Stimulated activated naive CD8-positive, alpha-beta T cell treated with anti-CD3 and anti-CD28 coated beads, Interleukin-15, Interleukin-2, amounts not matched to agents 100 ng/mL and 50 ng/mL, for 24 hours (primary cell): Measurements from ENCODE around the gene KEAP1.
"Not testable (repeated sequence)": the region's sequence is repeated elsewhere in the genome, so short reads cannot be mapped to it uniquely, and the experiment has no call there.

Source experiments
- H3K27ac Mint-ChIP-seq: one replicate; pipeline ENCODE4 v1.8.0; 2021; ENCODE audit warnings: mild to moderate bottlenecking, mixed read lengths
- H3K27me3 Mint-ChIP-seq: one replicate; pipeline ENCODE4 v1.8.0; 2021; ENCODE audit warnings: mixed read lengths
- H3K36me3 Mint-ChIP-seq: one replicate; pipeline ENCODE4 v1.8.0; 2021; ENCODE audit warnings: low read depth, mixed read lengths
- H3K4me1 Mint-ChIP-seq: one replicate; pipeline ENCODE4 v1.8.0; 2021; ENCODE audit warnings: low read depth, mixed read lengths
- H3K4me3 Mint-ChIP-seq: one replicate; pipeline ENCODE4 v1.8.0; 2021; ENCODE audit warnings: mild to moderate bottlenecking, mixed read lengths
- H3K9me3 Mint-ChIP-seq: one replicate; pipeline ENCODE4 v1.8.0; 2021; ENCODE audit warnings: mixed read lengths

Gene KEAP1

DNA sequence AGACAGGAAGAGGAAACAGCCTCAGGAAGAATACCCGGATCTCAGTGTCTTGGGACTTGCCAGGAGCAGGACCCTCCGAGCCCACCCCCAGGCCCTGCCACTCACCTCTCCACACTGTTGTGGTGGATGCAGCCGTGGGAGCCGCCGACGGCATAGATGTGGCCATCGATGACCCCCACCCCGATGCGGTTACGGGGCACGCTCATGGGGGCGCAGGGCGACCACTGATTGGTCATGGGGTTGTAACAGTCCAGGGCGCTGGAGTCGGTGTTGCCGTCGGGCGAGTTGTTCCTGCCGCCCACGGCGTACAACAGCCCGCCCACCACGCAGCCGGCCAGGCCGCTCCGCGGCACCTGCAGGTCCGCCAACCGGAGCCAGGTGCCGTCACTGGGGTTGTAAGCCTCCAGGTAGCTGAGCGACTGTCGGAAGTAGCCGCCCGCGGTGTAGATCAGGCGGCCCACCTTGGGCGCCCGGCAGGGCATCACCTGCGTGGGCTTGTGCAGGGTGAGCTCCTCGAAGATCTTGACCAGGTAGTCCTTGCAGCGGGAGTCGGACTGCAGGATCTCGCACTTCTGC, 11.6 kb downstream of the KEAP1 start:
- Mint-ChIP-seq H3K27me3 (no peaks in the 10 kb centered on the region), H3K4me1 (peaks cover 5% of the 10 kb centered on the region), H3K36me3 (peaks cover 31% of the 10 kb centered on the region), H3K9me3 (no peaks in the 10 kb centered on the region), H3K4me3 (no peak overlapping the region), H3K27ac (no peak overlapping the region)

DNA sequence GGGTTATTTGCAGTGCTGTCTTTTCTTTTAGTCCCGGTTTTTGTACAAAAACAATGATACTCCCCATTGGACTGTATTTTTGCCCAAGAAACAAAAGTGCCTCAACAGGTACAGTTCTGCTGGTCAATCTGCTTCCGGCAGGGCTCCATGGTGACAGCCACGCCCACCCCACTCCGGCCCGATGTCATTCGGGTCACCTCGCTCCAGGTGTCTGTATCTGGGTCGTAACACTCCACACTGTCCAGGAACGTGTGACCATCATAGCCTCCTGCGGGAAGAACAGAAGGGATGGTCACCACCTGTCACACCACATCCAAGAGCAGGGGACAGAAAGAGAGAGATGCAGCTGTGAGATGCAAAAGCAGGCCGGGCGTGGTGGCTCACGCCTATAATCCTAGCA, 16.6 kb downstream of the KEAP1 start:
- H3K27ac Mint-ChIP-seq: no peak overlapping the region
- H3K4me1 Mint-ChIP-seq: peaks cover 5% of the 10 kb centered on the region
- no peaks in the 10 kb centered on the region for H3K27me3 Mint-ChIP-seq
- no peak overlapping the region for H3K4me3 Mint-ChIP-seq
- H3K9me3 Mint-ChIP-seq: no peaks in the 10 kb centered on the region
- H3K36me3 Mint-ChIP-seq: peaks cover 32% of the 10 kb centered on the region

GRCh38 chr19:10478903-10479384, 24.2 kb downstream of the KEAP1 start:
- H3K36me3 Mint-ChIP-seq: no peaks in the 10 kb centered on the region
- H3K4me3 Mint-ChIP-seq: peak overlapping the region; percentile 45
- H3K27me3 Mint-ChIP-seq: no peaks in the 10 kb centered on the region
- peak overlapping the region; percentile 31 for H3K27ac Mint-ChIP-seq
- H3K9me3 Mint-ChIP-seq: no peaks in the 10 kb centered on the region
- peaks cover 22% of the 10 kb centered on the region for H3K4me1 Mint-ChIP-seq

GRCh38 chr19:10478476-10478875, 24.7 kb downstream of the KEAP1 start:
- Mint-ChIP-seq H3K9me3 (no peaks in the 10 kb centered on the region), H3K4me3 (no peak overlapping the region), H3K27me3 (no peaks in the 10 kb centered on the region), H3K27ac (no peak overlapping the region), H3K36me3 (no peaks in the 10 kb centered on the region), H3K4me1 (peaks cover 22% of the 10 kb centered on the region)

- H3K4me1 Mint-ChIP-seq: peaks cover 22% of the 10 kb centered on the region
- H3K4me3 Mint-ChIP-seq: no peak overlapping the region
- no peaks in the 10 kb centered on the region for H3K27me3 Mint-ChIP-seq
- no peak overlapping the region for H3K27ac Mint-ChIP-seq
- H3K36me3 Mint-ChIP-seq: no peaks in the 10 kb centered on the region
- H3K9me3 Mint-ChIP-seq: no peaks in the 10 kb centered on the region
These were observed 28.1 kb downstream of the KEAP1 start for GRCh38 chr19:10474962-10475451.

DNA sequence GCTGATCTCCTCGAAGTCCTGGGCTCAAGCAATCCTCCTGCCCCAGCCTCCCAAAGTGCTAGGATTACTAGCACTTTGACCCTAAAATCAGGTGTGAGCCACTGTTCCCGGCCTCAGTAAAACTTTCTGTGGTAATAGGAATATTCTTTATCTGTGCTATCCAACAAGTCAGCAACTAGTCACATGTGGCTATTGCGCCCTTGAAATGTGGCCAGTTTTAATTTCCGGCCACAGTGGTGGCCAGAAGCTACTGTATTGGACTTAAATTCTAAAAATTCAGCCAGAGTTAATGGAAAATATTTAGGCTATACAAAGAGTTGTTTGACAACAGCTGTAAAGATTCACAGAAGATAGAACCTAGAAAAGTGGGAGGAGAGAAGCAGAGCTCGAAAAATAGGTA, 30.0 kb downstream of the KEAP1 start:
- Mint-ChIP-seq H3K9me3 (no peaks in the 10 kb centered on the region), H3K4me3 (no peak overlapping the region), H3K4me1 (peaks cover 7% of the 10 kb centered on the region), H3K27me3 (no peaks in the 10 kb centered on the region), H3K36me3 (no peaks in the 10 kb centered on the region), H3K27ac (no peak overlapping the region)

GRCh38 chr19:10471909-10472308, 31.2 kb downstream of the KEAP1 start:
- peaks cover 3% of the 10 kb centered on the region for H3K4me1 Mint-ChIP-seq
- H3K4me3 Mint-ChIP-seq: no peak overlapping the region
- no peaks in the 10 kb centered on the region for H3K9me3 Mint-ChIP-seq
- H3K27me3 Mint-ChIP-seq: no peaks in the 10 kb centered on the region
- H3K27ac Mint-ChIP-seq: no peak overlapping the region
- peaks cover 1% of the 10 kb centered on the region for H3K36me3 Mint-ChIP-seq

- H3K4me3 Mint-ChIP-seq: no peak overlapping the region
- peaks cover 11% of the 10 kb centered on the region for H3K36me3 Mint-ChIP-seq
- no peak overlapping the region for H3K27ac Mint-ChIP-seq
- H3K9me3 Mint-ChIP-seq: no peaks in the 10 kb centered on the region
- H3K4me1 Mint-ChIP-seq: no peaks in the 10 kb centered on the region
- no peaks in the 10 kb centered on the region for H3K27me3 Mint-ChIP-seq
These were observed 35.0 kb downstream of the KEAP1 start for GRCh38 chr19:10468133-10468532.

DNA sequence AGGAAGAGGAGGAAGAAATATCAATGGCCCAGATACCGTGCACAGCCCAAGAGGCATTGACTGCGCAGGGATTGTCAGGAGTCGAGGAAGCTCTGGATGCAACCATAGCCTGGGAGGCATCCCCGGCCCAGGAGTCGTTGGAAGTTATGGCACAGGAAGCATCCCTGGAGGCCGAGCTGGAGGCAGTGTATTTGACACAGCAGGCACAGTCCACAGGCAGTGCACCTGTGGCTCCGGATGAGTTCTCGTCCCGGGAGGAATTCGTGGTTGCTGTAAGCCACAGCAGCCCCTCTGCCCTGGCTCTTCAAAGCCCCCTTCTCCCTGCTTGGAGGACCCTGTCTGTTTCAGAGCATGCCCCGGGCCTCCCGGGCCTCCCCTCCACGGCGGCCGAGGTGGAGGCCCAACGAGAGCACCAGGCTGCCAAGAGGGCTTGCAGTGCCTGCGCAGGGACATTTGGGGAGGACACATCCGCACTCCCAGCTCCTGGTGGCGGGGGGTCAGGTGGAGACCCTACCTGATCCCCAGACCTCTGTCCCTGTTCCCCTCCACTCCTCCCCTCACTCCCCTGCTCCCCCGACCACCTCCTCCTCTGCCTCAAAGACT, 36.0 kb downstream of the KEAP1 start:
- H3K4me1 Mint-ChIP-seq: no peaks in the 10 kb centered on the region
- H3K27me3 Mint-ChIP-seq: no peaks in the 10 kb centered on the region
- peaks cover 11% of the 10 kb centered on the region for H3K36me3 Mint-ChIP-seq
- H3K9me3 Mint-ChIP-seq: no peaks in the 10 kb centered on the region
- H3K27ac Mint-ChIP-seq: no peak overlapping the region
- no peak overlapping the region for H3K4me3 Mint-ChIP-seq

DNA sequence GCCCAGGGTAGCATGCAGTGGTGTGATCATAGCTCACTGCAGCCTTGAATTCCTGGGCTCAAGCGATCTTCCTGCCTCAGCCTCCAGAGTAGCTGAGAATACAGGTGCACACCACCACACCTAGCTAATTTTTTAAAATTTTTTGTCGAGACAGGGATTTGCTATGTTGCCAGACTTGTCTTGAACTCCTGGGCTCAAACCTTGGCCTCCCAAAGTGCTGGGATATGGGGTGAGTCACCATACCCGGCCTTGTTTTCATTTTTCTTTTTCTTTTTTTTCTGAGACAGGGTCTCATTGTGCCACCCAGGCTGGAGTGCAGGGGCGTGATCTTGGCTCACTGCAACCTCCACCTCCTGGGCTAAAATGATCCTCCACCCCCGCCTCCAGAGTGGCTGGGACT, 38.7 kb downstream of the KEAP1 start:
- Mint-ChIP-seq H3K4me3 (no peak overlapping the region), H3K27me3 (no peaks in the 10 kb centered on the region), H3K9me3 (no peaks in the 10 kb centered on the region), H3K27ac (no peak overlapping the region), H3K36me3 (peaks cover 11% of the 10 kb centered on the region), H3K4me1 (peaks cover 4% of the 10 kb centered on the region)

- Mint-ChIP-seq H3K4me1 (peaks cover 4% of the 10 kb centered on the region), H3K27me3 (no peaks in the 10 kb centered on the region), H3K36me3 (peaks cover 11% of the 10 kb centered on the region), H3K4me3 (no peak overlapping the region), H3K27ac (no peak overlapping the region), H3K9me3 (no peaks in the 10 kb centered on the region)
These were observed 40.6 kb downstream of the KEAP1 start for GRCh38 chr19:10462557-10462956.

- H3K36me3 Mint-ChIP-seq: peaks cover 11% of the 10 kb centered on the region
- H3K4me1 Mint-ChIP-seq, H3K9me3 Mint-ChIP-seq, H3K27ac Mint-ChIP-seq, H3K27me3 Mint-ChIP-seq, H3K4me3 Mint-ChIP-seq: not testable (repeated sequence)
These were observed 41.1 kb downstream of the KEAP1 start for GRCh38 chr19:10462042-10462441.

GRCh38 chr19:10461047-10461949, 41.9 kb downstream of the KEAP1 start:
- peaks cover 4% of the 10 kb centered on the region for H3K4me1 Mint-ChIP-seq
- no peaks in the 10 kb centered on the region for H3K27me3 Mint-ChIP-seq
- no peak overlapping the region for H3K4me3 Mint-ChIP-seq
- no peaks in the 10 kb centered on the region for H3K9me3 Mint-ChIP-seq
- no peak overlapping the region for H3K27ac Mint-ChIP-seq
- peaks cover 5% of the 10 kb centered on the region for H3K36me3 Mint-ChIP-seq

DNA sequence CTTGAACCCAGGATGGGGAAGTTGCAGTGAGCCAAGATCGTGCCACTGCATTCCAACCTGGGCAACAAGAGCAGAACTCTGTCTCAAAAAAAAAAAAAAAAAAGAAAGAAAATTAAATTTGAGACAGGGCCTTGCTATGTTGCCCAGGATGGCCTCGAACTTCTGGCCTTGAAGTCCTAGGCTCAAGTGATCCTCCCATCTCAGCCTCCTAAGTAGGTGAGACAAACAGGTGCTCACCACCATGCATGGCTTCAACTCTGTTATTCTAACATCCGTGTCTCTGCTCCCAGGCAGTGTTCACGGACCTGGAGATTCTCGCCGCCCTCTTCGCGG, 42.5 kb downstream of the KEAP1 start:
- H3K27ac Mint-ChIP-seq: no peak overlapping the region
- H3K4me3 Mint-ChIP-seq: no peak overlapping the region

DNA sequence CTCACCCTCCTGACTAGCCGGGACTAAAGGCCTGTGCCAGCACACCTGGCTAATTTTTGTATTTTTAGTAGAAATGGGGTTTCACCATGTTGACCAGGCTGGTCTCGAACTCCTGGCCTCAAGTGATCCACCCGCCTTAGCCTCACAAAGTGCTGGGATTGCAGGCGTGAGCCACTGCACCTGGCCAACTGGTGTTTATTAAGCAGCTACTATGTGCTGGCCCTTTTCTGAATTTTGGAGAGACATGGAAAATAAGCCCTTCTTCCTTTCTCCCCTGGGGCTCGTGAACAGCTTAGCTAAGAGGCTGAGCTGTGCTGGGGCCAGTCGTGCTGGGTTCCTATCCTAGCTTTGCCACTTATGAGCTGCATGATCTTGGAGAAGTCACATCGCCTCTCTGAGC, 44.4 kb downstream of the KEAP1 start:
- not testable (repeated sequence) for H3K27me3 Mint-ChIP-seq, H3K27ac Mint-ChIP-seq, H3K4me1 Mint-ChIP-seq, H3K9me3 Mint-ChIP-seq, H3K4me3 Mint-ChIP-seq, H3K36me3 Mint-ChIP-seq

More for the DNA sequence above, 42.5 kb downstream of the KEAP1 start:
- H3K9me3 Mint-ChIP-seq: no peaks in the 10 kb centered on the region
- H3K36me3 Mint-ChIP-seq: peaks cover 5% of the 10 kb centered on the region
- H3K27me3 Mint-ChIP-seq: no peaks in the 10 kb centered on the region
- H3K4me1 Mint-ChIP-seq: peaks cover 4% of the 10 kb centered on the region
